Peyer's patch (tissue), 4 donors: ENCODE data around the gene C12orf50. TPM values are rescaled to one million over a fixed set of nuclear protein-coding genes. Genes with fewer than 3 reads are reported as not detected.

Source experiments
- small RNA-seq, 2 donors: library from RNA; depleted of rRNA; stranded (forward); fragments of <200 nt; gene quantifications; one replicate each; pipeline ENCODE3, GENCODE V24; 2016
- total RNA-seq, 4 donors: library from RNA; depleted of rRNA; stranded (reverse); fragments of >200 nt; gene quantifications; one replicate each; pipeline ENCODE4 v1.1.0, GENCODE V29; 2016

C12orf50 gene
- total RNA-seq, 4 donors from 2014 or later = not detected

Small RNAs within 50 kb of the gene (small RNA-seq; reads per million reads assigned to genes)
- 0 reads per million in 2 donors for gene RNA5SP364

Other genes with a start within 250 kb of the C12orf50 start
- gene CEP290, start 112.7 kb upstream of the C12orf50 start, total RNA-seq = 10 to 100 TPM; 14.7 to 54.5 (median 24.6) TPM
- 10 to 100 TPM in 1 of 4 donors, 1 to 10 TPM in 3; 4.1 to 12.1 (median 8.3) TPM for gene TMTC3, start 112.9 kb upstream of the C12orf50 start, total RNA-seq